ENCODE measurements around the gene UBXN11. TPM values are rescaled to one million over a fixed set of nuclear protein-coding genes. Genes with fewer than 3 reads are reported as not detected.
A peak's percentile ranks its signal among the peaks of the same experiment; 100 is the strongest.

The UBXN11 gene
- total RNA-seq, 4 donors from 2014 or later = 3.7 to 12.1 (median 10.5) TPM

- TF ChIP-seq POLR2A (IDR thresholded peaks at IDR 0.05) (no peak), POLR2AphosphoS5 (IDR thresholded peaks at IDR 0.05) (no peak), CTCF (IDR thresholded peaks at IDR 0.05) (no peak), EP300 (IDR thresholded peaks at IDR 0.05) (no peak)
- 3% methylated on average over 22 to 26 of the region's 30 CpGs for WGBS, 2 donors (ENCODE audit: low coverage in 1 of 2)
Measured at GRCh38 chr1:26234644-26235370, 71.6 kb downstream of the UBXN11 start.

GRCh38 chr1:26233903-26234643 lies 72.4 kb downstream of the UBXN11 start, which contains the start of gene CEP85:
Gene CEP85 (plus strand): TSS chr1:26234200. CDS start chr1:26239784, 5,584 bp downstream.
- Histone ChIP-seq H3K36me3 (no peaks in the 10 kb centered on the region), H3K4me1 (peaks cover 0 to 23% (median 3%) of the 10 kb centered on the region in 3 donors), H3K27ac (peak within 1 kb of the TSS; percentile 72 to 93 (median 89)), H3K27me3 (peaks cover under 1% of the 10 kb centered on the region), H3K4me3 (peak within 1 kb of the TSS; percentile 52 to 59), H3K9me3 (no peaks in the 10 kb centered on the region)
- WGBS, 2 donors (ENCODE audit: low coverage in 1 of 2) = 1% methylated on average over 21 of the region's 73 CpGs; no CpG with 5 or more reads in 1 of the 2 donors
- peak; percentile 99 for ATAC-seq
- TF ChIP-seq POLR2AphosphoS5 (IDR thresholded peaks at IDR 0.05) = peak; percentile 55
- peak; percentile 58 to 63 for TF ChIP-seq POLR2A (IDR thresholded peaks at IDR 0.05)
- no peak for TF ChIP-seq EP300 (IDR thresholded peaks at IDR 0.05)
- TF ChIP-seq CTCF (IDR thresholded peaks at IDR 0.05) = peak in 3 of 4 experiments; percentile 78 to 84 (median 78)

More at GRCh38 chr1:26234644-26235370, 71.6 kb downstream of the UBXN11 start:
- peaks cover 0 to 23% (median 3%) of the 10 kb centered on the region in 3 donors for H3K4me1 ChIP-seq
- H3K9me3 ChIP-seq = no peaks in the 10 kb centered on the region
- H3K36me3 ChIP-seq = no peaks in the 10 kb centered on the region
- no peaks in the 10 kb centered on the region for H3K27me3 ChIP-seq
- H3K4me3 ChIP-seq = peak overlapping the region; percentile 52 to 59
- no peak for ATAC-seq
- H3K27ac ChIP-seq = peak overlapping the region; percentile 72 to 93 (median 89)

Other genes with a start within 250 kb of the UBXN11 start
- 1 to 10 TPM in 2 of 4 donors, under 1 TPM in 2; 0.15 to 2.3 (median 0.82) TPM for gene TRIM63, start 239.0 kb downstream of the UBXN11 start, total RNA-seq
- 1 to 10 TPM; 6.2 to 9.3 (median 6.8) TPM for gene PDIK1L, start 194.8 kb downstream of the UBXN11 start, total RNA-seq
- gene FAM110D, start 147.6 kb downstream of the UBXN11 start, total RNA-seq = 10 to 100 TPM in 1 of 4 donors, 1 to 10 TPM in 3; 3.4 to 12.5 (median 7.7) TPM
- gene C1orf232, start 137.7 kb downstream of the UBXN11 start, total RNA-seq = not detected
- 10 to 100 TPM in 3 of 4 donors, 1 to 10 TPM in 1; 5.0 to 22.8 (median 16.6) TPM for gene ZNF593, start 136.7 kb downstream of the UBXN11 start, total RNA-seq
- not detected for gene ZNF593OS, start 134.8 kb downstream of the UBXN11 start, total RNA-seq
- gene CNKSR1, start 129.1 kb downstream of the UBXN11 start, total RNA-seq = 1 to 10 TPM in 2 of 4 donors, under 1 TPM in 1, not detected in 1; 0.81 to 1.7 (median 1.1) TPM
- not detected for gene CATSPER4, start 116.0 kb downstream of the UBXN11 start, total RNA-seq
- gene CEP85, start 72.4 kb downstream of the UBXN11 start, total RNA-seq = 1 to 10 TPM; 1.3 to 6.8 (median 4.7) TPM
- 10 to 100 TPM; 31.6 to 60.2 (median 44.0) TPM for gene SH3BGRL3, start 26.6 kb downstream of the UBXN11 start, total RNA-seq
- gene CD52, start 11.3 kb upstream of the UBXN11 start, total RNA-seq = 1 to 10 TPM in 3 of 4 donors, not detected in 1; 1.8 to 2.7 (median 2.2) TPM
- 1 to 10 TPM in 1 of 4 donors, under 1 TPM in 3; 0.35 to 2.7 (median 0.50) TPM for gene CRYBG2, start 47.5 kb upstream of the UBXN11 start, total RNA-seq
- under 1 TPM in 1 of 4 donors, not detected in 3; 0.62 TPM for gene ZNF683, start 66.1 kb upstream of the UBXN11 start, total RNA-seq
- gene LIN28A, start 104.2 kb upstream of the UBXN11 start, total RNA-seq = not detected
- 10 to 100 TPM; 23.6 to 36.4 (median 31.7) TPM for gene DHDDS, start 125.7 kb upstream of the UBXN11 start, total RNA-seq
- gene HMGN2, start 165.8 kb upstream of the UBXN11 start, total RNA-seq = 100 to 1,000 TPM; 128 to 288 (median 252) TPM
- 1 to 10 TPM; 3.5 to 8.5 (median 6.2) TPM for gene RPS6KA1, start 223.1 kb upstream of the UBXN11 start, total RNA-seq

Measured in gastroesophageal sphincter (tissue), 4 donors.